GM21390 (cell line): Measurements from ENCODE around the gene MPND.

Experiments
- ATAC-seq: cut with Tn5 transposase; IDR thresholded peaks from one replicate; pipeline ENCODE4 v1.9.1; 2021; ENCODE audit not compliant: unreplicated experiment

MPND gene

GRCh38 chr19:4376991-4377781, 33.8 kb downstream of the MPND start:
- ATAC-seq: no peak

GRCh38 chr19:4378886-4379285, 35.5 kb downstream of the MPND start:
- ATAC-seq: no peak

DNA sequence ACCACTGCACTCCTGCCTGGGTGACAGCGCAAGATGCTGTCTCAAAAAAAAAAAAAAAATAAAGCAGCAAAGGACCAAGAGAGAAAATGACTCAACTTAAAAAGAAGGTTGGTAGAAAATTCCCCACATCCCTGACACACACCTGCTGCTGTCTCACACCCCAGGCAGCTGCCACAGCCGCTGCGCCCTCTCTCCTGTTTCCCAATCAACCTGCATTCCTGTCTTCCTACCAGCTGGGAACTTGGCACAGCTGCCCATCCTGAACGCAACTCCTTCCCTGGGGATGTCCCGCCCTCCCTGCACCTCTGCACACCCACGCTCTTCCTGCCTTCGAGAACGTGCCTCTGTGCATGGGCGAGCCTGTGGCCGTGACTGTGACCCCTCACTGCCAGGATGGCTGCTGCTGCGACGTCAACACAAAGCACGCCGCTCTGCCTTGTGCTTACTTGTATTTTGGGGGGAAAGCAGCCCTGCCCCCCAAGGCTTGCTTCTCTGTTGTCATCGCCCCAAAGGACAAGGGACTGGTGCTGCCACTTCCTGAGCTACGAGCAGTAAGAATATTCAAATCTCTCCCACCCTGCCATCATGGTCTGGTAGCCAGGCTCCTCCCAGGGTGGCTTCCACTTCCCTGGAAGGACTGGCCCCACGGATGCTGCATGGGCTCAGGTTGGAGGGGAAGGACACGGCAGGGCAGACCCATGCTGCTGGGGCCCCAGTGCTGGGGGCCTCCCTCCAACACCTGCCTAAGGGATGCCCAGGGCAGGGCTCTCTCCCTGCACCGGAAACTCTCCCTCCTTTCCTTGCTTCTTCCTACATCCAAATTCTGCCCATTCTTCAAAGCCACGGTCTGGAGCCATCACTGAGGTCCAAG, 36.3 kb downstream of the MPND start:
- no peak for ATAC-seq

DNA sequence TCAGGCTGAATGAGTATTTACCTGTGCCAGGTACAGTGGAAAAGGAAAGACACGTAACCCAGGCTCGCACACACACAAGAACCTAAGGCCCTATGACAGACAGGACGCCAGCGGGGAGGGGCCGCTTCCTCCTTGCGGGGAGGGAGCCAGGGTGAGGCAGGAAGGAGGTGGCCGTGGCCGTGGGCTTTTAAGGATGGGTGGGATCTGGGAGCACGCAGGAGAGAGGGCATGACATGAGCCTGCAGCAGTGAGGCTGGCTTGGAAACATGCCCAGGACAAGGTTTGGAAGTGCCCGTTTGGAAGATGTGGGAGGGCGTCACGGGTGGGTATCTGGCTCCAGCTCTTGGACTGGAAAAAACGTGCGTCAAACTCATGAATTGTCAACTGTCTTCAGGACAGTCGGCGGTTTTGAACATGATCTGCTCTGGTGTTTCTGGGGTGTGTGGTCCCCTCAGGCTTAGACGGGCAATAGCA, 36.9 kb downstream of the MPND start:
- no peak for ATAC-seq

GRCh38 chr19:4385291-4386040, 42.1 kb downstream of the MPND start:
- ATAC-seq: no peak

DNA sequence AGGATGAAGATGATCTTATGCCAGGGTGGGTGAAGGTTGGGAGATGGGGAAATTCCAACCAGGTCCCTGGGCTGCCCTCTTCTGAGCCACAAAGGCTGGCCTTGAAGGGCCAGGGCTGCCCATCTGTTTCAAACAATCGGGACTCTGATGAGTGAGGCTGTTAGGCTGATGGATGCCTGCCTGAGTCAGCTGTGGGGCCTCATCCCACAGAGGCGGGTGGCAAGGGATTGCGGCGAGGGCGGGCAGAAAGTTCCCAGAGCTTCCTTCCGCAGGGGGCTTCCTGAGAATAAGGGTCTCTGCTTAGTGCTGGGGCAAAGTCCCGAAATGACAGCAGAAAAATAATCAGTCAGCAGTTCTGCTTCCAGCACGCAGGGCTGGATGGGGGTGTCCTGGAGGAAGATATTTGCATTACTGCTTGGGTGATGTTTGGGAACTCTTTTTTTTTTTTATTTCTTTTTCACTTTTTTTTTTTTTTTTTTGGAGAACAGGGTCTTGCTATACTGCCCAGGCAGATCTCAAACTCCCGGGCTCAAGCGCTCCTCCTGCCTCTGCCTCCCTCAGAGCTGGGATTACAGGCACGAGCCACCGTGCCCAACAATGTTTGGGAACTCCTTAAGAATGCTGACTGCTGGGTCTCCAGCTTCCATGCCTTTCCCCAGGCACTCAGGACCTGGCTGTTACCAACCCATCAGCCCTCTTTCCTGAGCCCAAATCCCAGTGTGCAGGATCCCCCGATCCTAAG, 42.9 kb downstream of the MPND start:
- no peak for ATAC-seq

- ATAC-seq: no peak
These were observed 45.1 kb downstream of the MPND start for GRCh38 chr19:4388337-4389063.

GRCh38 chr19:4389064-4389375, 45.7 kb downstream of the MPND start:
- ATAC-seq: no peak

GRCh38 chr19:4389511-4390016, 46.2 kb downstream of the MPND start:
- ATAC-seq: no peak

DNA sequence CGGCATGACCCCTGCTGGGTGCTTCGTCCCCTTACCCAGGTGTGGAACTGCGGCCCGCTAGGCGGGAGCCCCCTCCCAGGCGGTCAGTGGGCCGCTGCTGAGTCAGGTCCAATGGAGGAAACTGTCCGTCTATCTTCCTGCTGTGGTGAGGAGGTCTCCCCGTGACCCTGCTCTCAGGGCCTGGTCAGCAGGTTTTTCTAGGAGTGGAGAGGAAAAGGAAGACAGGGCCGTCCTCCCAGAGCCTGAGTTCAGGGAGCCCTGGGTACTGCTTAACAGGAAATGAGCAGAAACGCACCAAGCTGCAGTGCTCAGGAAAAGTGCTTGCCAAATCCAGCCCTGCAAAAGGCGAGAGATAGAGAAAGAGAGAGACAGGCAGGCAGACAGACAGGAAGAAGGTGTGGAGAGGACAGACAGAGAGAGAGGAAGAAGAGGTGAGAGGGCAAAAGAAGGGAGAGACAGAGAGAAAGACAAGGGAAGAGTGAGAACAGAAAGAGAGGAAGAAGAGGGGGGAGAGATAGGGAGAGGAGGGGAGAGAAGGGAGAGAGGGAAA, 46.7 kb downstream of the MPND start:
- ATAC-seq: no peak

DNA sequence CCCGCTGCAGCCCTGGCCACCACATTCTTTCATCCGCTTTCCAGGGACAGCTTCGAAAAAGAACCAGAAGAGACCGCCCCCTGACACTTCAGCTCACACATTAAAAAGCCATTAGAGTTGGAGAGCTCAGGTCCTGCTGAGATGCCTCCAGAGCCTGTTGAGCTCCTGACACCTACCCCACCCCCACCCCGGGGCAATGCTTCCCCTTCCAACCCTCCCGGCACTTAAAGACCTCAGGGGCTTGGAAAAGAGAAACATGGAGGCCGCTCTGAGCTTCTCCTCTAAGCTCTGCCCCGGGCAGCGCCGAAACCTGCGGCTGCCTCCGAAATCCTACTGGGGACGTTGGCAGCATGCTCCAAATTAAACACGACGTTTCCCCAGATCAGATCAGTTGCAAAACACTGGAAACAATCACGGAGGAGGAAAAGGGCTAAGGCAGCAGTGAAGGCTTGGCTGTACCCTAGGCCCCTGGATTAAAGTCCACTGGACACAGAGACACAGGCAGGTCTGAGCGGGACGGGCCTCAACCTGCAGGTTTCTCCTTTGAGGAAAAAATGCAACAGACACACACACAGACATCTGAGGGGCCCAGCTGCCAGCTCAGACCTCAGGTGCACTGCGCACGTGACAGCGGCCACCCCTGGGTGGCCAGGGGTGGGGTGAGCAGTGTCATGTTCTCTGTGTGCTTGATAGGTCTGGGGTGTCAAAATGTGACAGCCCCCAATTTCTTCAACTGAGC, 47.4 kb downstream of the MPND start:
- ATAC-seq: no peak

GRCh38 chr19:4391306-4391693, 47.9 kb downstream of the MPND start:
- no peak for ATAC-seq

DNA sequence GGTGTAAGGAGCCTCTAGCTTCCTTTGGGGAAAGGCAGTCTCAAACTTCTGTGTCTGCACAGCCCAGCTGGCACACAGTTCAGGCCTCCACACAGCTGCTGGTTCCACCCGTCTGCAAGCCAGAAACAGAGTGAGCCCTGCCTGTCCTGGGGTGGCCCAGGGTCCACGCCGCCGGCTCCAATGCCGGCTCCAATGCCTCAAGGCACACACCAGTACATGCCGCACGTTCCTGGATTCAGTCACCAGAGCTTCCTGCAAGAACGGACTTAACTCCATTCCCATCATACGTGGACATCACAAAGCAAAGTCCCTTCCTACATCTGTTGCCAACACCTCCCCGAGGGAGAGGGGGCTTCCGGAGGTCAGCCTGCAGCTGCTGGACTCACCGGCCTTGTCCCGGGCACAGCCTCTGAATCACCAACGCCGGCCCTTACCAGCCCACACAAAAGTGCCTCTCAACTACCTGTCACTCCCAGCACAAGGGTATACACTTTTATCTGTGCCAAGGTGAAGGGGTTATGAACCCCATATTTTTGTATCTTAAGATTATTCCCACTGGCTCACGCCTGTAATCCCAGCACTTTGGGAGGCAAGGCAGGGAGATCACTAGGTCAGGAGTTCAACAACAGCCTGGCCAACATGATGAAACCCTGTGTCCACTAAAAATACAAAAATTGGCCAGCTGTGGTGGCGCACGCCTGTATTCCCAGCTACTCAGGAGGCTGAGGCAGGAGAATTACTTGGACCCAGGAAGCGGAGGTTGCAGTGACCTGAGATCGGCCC, 48.5 kb downstream of the MPND start:
- no peak for ATAC-seq

- no peak for ATAC-seq
These were observed 50.7 kb downstream of the MPND start for GRCh38 chr19:4393947-4394590.

- no peak for ATAC-seq
These were observed 53.8 kb downstream of the MPND start for GRCh38 chr19:4396949-4397783.

GRCh38 chr19:4399812-4400134, 56.4 kb downstream of the MPND start:
- ATAC-seq: no peak
